HG02642 (cell line): ENCODE data around the gene MYH9.

Experiments
- ATAC-seq: cut with Tn5 transposase; IDR thresholded peaks from one replicate; pipeline ENCODE4 v1.9.1; 2021; ENCODE audit warnings: mild to moderate bottlenecking; ENCODE audit not compliant: unreplicated experiment, poor library complexity

The MYH9 gene

GRCh38 chr22:36321797-36322601, 65.8 kb downstream of the MYH9 start:
- no peak for ATAC-seq

GRCh38 chr22:36320553-36320952, 67.2 kb downstream of the MYH9 start:
- no peak for ATAC-seq

GRCh38 chr22:36319595-36320497, 67.9 kb downstream of the MYH9 start:
- no peak for ATAC-seq

GRCh38 chr22:36318442-36318841, 69.3 kb downstream of the MYH9 start:
- ATAC-seq, result no peak

- ATAC-seq, result no peak
Observed at GRCh38 chr22:36317658-36318271, 70.0 kb downstream of the MYH9 start.

- no peak for ATAC-seq
Observed at GRCh38 chr22:36316419-36316818, 71.3 kb downstream of the MYH9 start.

GRCh38 chr22:36315325-36315724, 72.4 kb downstream of the MYH9 start:
- ATAC-seq, result no peak

GRCh38 chr22:36311386-36312085, 76.2 kb downstream of the MYH9 start:
- ATAC-seq, result no peak

- ATAC-seq, result no peak
Observed at GRCh38 chr22:36308880-36309279, 78.9 kb downstream of the MYH9 start.

- ATAC-seq, result no peak
Observed at GRCh38 chr22:36306227-36306626, 81.5 kb downstream of the MYH9 start.

GRCh38 chr22:36305813-36306212, 82.0 kb downstream of the MYH9 start:
- no peak for ATAC-seq

- no peak for ATAC-seq
Observed at GRCh38 chr22:36304429-36304828, 83.3 kb downstream of the MYH9 start.

- no peak for ATAC-seq
Observed at GRCh38 chr22:36303874-36304273, 83.9 kb downstream of the MYH9 start.

- no peak for ATAC-seq
Observed at GRCh38 chr22:36303115-36303467, 84.7 kb downstream of the MYH9 start.

GRCh38 chr22:36302439-36303114, 85.2 kb downstream of the MYH9 start:
- no peak for ATAC-seq

GRCh38 chr22:36301851-36302250, 85.9 kb downstream of the MYH9 start:
- ATAC-seq, result no peak

- peak; percentile 50 for ATAC-seq
Observed at GRCh38 chr22:36301384-36301828, 86.4 kb downstream of the MYH9 start.

- no peak for ATAC-seq
Observed at GRCh38 chr22:36300396-36301212, 87.2 kb downstream of the MYH9 start.

GRCh38 chr22:36299911-36300310, 87.9 kb downstream of the MYH9 start:
- ATAC-seq, result no peak
